IMR-90 (cell line): Measurements from ENCODE around the gene HNRNPR. TPM values are rescaled to one million over a fixed set of nuclear protein-coding genes. Genes with fewer than 3 reads are reported as not detected.

ENCODE experiments used
- ATAC-seq: fragments of 200-7000 bp; cut with Tn5 transposase; 2 replicates; pipeline ENCODE4 v1.9.1; 2020; ENCODE audit warnings: low read depth, mild to moderate bottlenecking, moderate library complexity
- BruUV-seq: library from RNA; stranded (reverse); fragments of 400-500 nt; replicated peaks from 2 replicates; lab custom pipeline; 2021; lab: Mats Ljungman, UMichigan
- CTCF ChIA-PET: fragments of 300-600 bp; formaldehyde crosslinking; extraction: SDS; loops from one replicate; lab custom pipeline; 2021; ENCODE audit warnings: antibody characterized with exemption; lab: Yijun Ruan, JAX
- POLR2A ChIA-PET: fragments of 300-600 bp; sonication (Branson Sonifier 250); formaldehyde crosslinking; loops from one replicate; lab custom pipeline; 2022; ENCODE audit warnings: antibody characterized with exemption; ENCODE audit not compliant: unreplicated experiment; lab: Charles Lee
- DNase-seq: peaks from one replicate; pipeline ENCODE4 v3.0.0; 2013
- H2AFZ ChIP-seq: replicated peaks from 2 replicates; pipeline ENCODE3; 2013; ENCODE audit warnings: low read length, mild to moderate bottlenecking; ENCODE audit not compliant: poor library complexity
- H2AK5ac ChIP-seq: 2 replicates; pipeline ENCODE4 v1.6.1; 2013; ENCODE audit warnings: low read depth, low read length, inconsistent platforms
- H2AK9ac ChIP-seq: replicated peaks from 2 replicates; pipeline ENCODE3; 2013; ENCODE audit warnings: mild to moderate bottlenecking, low read depth, low read length, moderate library complexity; ENCODE audit not compliant: poor library complexity
- H2BK120ac ChIP-seq: 2 replicates; pipeline ENCODE4 v1.6.1; 2013; ENCODE audit warnings: low read depth, low read length, inconsistent platforms
- H2BK15ac ChIP-seq: 3 replicates; pipeline ENCODE4 v1.6.1; 2013; ENCODE audit warnings: low read depth, low read length, inconsistent platforms
- H2BK20ac ChIP-seq: 2 replicates; pipeline ENCODE4 v1.6.1; 2013; ENCODE audit warnings: low read depth, mild to moderate bottlenecking, inconsistent platforms, low read length, moderate library complexity
- H2BK5ac ChIP-seq: 2 replicates; pipeline ENCODE4 v1.6.1; 2013; ENCODE audit warnings: mild to moderate bottlenecking, low read depth, low read length, inconsistent platforms; ENCODE audit not compliant: poor library complexity, severe bottlenecking
- H3K14ac ChIP-seq: replicated peaks from 2 replicates; pipeline ENCODE4 v1.6.1; 2013; ENCODE audit warnings: low read depth, low read length, inconsistent platforms
- H3K18ac ChIP-seq: 2 replicates; pipeline ENCODE4 v1.6.1; 2013; ENCODE audit warnings: low read depth, low read length, control low read depth
- H3K23ac ChIP-seq: 2 replicates; pipeline ENCODE4 v1.6.1; 2013; ENCODE audit warnings: low read depth, low read length, inconsistent platforms
- H3K27ac ChIP-seq: 2 replicates; pipeline ENCODE4 v1.5.1; 2013; ENCODE audit warnings: mild to moderate bottlenecking, control low read depth, low read length; ENCODE audit not compliant: insufficient read depth
- H3K27me3 ChIP-seq: 2 replicates; pipeline ENCODE4 v1.6.1; 2013; ENCODE audit warnings: low read length; ENCODE audit not compliant: control insufficient read depth, insufficient read depth
- H3K36me3 ChIP-seq: 2 replicates; pipeline ENCODE4 v1.6.1; 2013; ENCODE audit warnings: low read length, mixed read lengths; ENCODE audit not compliant: control insufficient read depth, insufficient read depth
- H3K4ac ChIP-seq: 2 replicates; pipeline ENCODE4 v1.6.1; 2013; ENCODE audit warnings: low read depth, low read length, inconsistent platforms
- H3K4me1 ChIP-seq: 2 replicates; pipeline ENCODE4 v1.6.1; 2013; ENCODE audit warnings: low read length, mixed read lengths; ENCODE audit not compliant: control insufficient read depth, insufficient read depth
- H3K4me2 ChIP-seq: 2 replicates; pipeline ENCODE4 v1.6.1; 2013; ENCODE audit warnings: low read depth, mild to moderate bottlenecking, control low read depth, low read length, moderate library complexity
- H3K4me3 ChIP-seq: 2 replicates; pipeline ENCODE4 v1.5.1; 2013; ENCODE audit warnings: low read depth, mild to moderate bottlenecking, control low read depth, low read length, moderate library complexity; ENCODE audit not compliant: insufficient read depth
- H3K56ac ChIP-seq: 2 replicates; pipeline ENCODE4 v1.6.1; 2013; ENCODE audit warnings: low read length, inconsistent platforms; ENCODE audit not compliant: insufficient read depth; ENCODE audit errors: extremely low read depth
- H3K79me1 ChIP-seq, 2 experiments: 2 replicates each; pipeline ENCODE4 v1.6.1; 2013; ENCODE audit warnings: low read length in 2 of 2, inconsistent platforms in 1 of 2, low read depth in 1 of 2
- H3K9ac ChIP-seq: 2 replicates; pipeline ENCODE4 v1.6.1; 2013; ENCODE audit warnings: low read depth, low read length, control low read depth
- H3K9me1 ChIP-seq: 2 replicates; pipeline ENCODE4 v1.6.1; 2013; ENCODE audit warnings: low read length, inconsistent platforms; ENCODE audit not compliant: insufficient read depth
- H3K9me3 ChIP-seq: 2 replicates; pipeline ENCODE4 v1.6.1; 2013; ENCODE audit warnings: low read length; ENCODE audit not compliant: control insufficient read depth, insufficient read depth
- H4K20me1 ChIP-seq: 2 replicates; pipeline ENCODE4 v1.6.1; 2013; ENCODE audit warnings: low read length, inconsistent platforms; ENCODE audit not compliant: insufficient read depth
- H4K5ac ChIP-seq: 2 replicates; pipeline ENCODE4 v1.6.1; 2013; ENCODE audit warnings: mild to moderate bottlenecking, low read depth, low read length, control low read depth
- H4K8ac ChIP-seq, 2 experiments: 2 replicates each; pipeline ENCODE4 v1.6.1; 2013; ENCODE audit warnings: low read depth in 2 of 2, low read length in 2 of 2, control low read depth in 1 of 2, inconsistent platforms in 1 of 2
- H4K91ac ChIP-seq: 2 replicates; pipeline ENCODE4 v1.6.1; 2013; ENCODE audit warnings: low read depth, low read length, inconsistent platforms; ENCODE audit not compliant: insufficient read depth
- BHLHE40 ChIP-seq: fragments of 150-350 bp; IDR thresholded peaks from 2 replicates; pipeline ENCODE4 v1.6.1; 2016; ENCODE audit warnings: mild to moderate bottlenecking, low read depth, low read length
- CEBPB ChIP-seq: IDR thresholded peaks from 2 replicates; pipeline ENCODE4 v1.6.1; 2012; ENCODE audit warnings: low read depth, low read length, improper control_type of control experiment
- CHD1 ChIP-seq: IDR thresholded peaks from 2 replicates; pipeline ENCODE4 v1.6.1; 2012; ENCODE audit warnings: low read depth, low read length, improper control_type of control experiment
- CTCF ChIP-seq: conservative IDR thresholded peaks from 2 replicates; pipeline ENCODE4 v1.5.1; 2012; ENCODE audit warnings: mild to moderate bottlenecking, low read depth, low read length, improper control_type of control experiment
- ELK1 ChIP-seq: fragments of 150-350 bp; IDR thresholded peaks from 2 replicates; pipeline ENCODE4 v1.6.1; 2016; ENCODE audit warnings: low read depth, mild to moderate bottlenecking, low read length, moderate library complexity, borderline replicate concordance
- FOS ChIP-seq: fragments of 150-350 bp; IDR thresholded peaks from 2 replicates; pipeline ENCODE4 v1.6.1; 2016; ENCODE audit warnings: low read depth, low read length
- MAFK ChIP-seq: IDR thresholded peaks from 2 replicates; pipeline ENCODE4 v1.6.1; 2012; ENCODE audit warnings: low read depth, low read length, improper control_type of control experiment
- MAZ ChIP-seq: IDR thresholded peaks from 2 replicates; pipeline ENCODE4 v1.6.1; 2012; ENCODE audit warnings: low read depth, mild to moderate bottlenecking, low read length, improper control_type of control experiment, moderate library complexity, borderline replicate concordance
- MXI1 ChIP-seq: IDR thresholded peaks from 2 replicates; pipeline ENCODE4 v1.6.1; 2012; ENCODE audit warnings: low read depth, mild to moderate bottlenecking, low read length, moderate library complexity, borderline replicate concordance
- NFE2L2 ChIP-seq: fragments of 150-350 bp; IDR thresholded peaks from 2 replicates; pipeline ENCODE4 v1.6.1; 2016; ENCODE audit warnings: low read depth, mild to moderate bottlenecking, low read length
- POLR2A ChIP-seq: IDR thresholded peaks from 2 replicates; pipeline ENCODE4 v1.6.1; 2012; ENCODE audit warnings: mild to moderate bottlenecking, low read depth, low read length
- RAD21 ChIP-seq: IDR thresholded peaks from 2 replicates; pipeline ENCODE4 v1.6.1; 2012; ENCODE audit warnings: low read length, improper control_type of control experiment
- RCOR1 ChIP-seq: IDR thresholded peaks from 2 replicates; pipeline ENCODE4 v1.6.1; 2012; ENCODE audit warnings: mild to moderate bottlenecking, low read length, improper control_type of control experiment; ENCODE audit not compliant: insufficient replicate concordance
- RFX5 ChIP-seq: IDR thresholded peaks from 2 replicates; pipeline ENCODE4 v1.8.0; 2012; ENCODE audit warnings: low read depth, mild to moderate bottlenecking, low read length, moderate library complexity
- SMC3 ChIP-seq: fragments of 150-350 bp; IDR thresholded peaks from 2 replicates; pipeline ENCODE4 v1.6.1; 2016; ENCODE audit warnings: low read depth, mild to moderate bottlenecking, antibody characterized with exemption, low read length, moderate library complexity
- USF2 ChIP-seq: fragments of 150-350 bp; IDR thresholded peaks from 2 replicates; pipeline ENCODE4 v1.6.1; 2017; ENCODE audit warnings: mild to moderate bottlenecking, antibody characterized with exemption, low read length, low read depth
- WGBS, 2 experiments: methylation state at CpG; one replicate each; pipeline versions ENCODE4 v1.1.5 to v1.1.7; 2013; ENCODE audit warnings: missing lambda C conversion rate in 2 of 2; ENCODE audit not compliant: insufficient read length in 1 of 2; ENCODE audit errors: extremely low coverage in 2 of 2; 5-methylcytosine and 5-hydroxymethylcytosine counted together
- dilution Hi-C: fragments of 300-500 bp; cut with HindIII; formaldehyde crosslinking; loops from one replicate; pipeline ENCODE4 v1.14.3; 2018; ENCODE audit warnings: low sequenced_read_pairs; ENCODE audit not compliant: unreplicated experiment
- in situ Hi-C: fragments of 300-500 bp; cut with MboI; formaldehyde crosslinking; loops from 3 replicates; pipeline ENCODE4 v1.14.3; 2019; ENCODE audit warnings: low sequenced_read_pairs, inconsistent platforms, mixed read lengths
- intact Hi-C: fragments of 100-400 bp; cut with micrococcal nuclease; formaldehyde crosslinking; loops from 2 replicates; pipeline ENCODE4 v1.10.0; 2022
- polyA plus RNA-seq, 3 experiments: library from polyadenylated mRNA; depleted of rRNA; stranded (reverse); fragments of >200 nt; gene quantifications; 2 replicates each; pipeline ENCODE4 v1.2.3, GENCODE V29; 2012; ENCODE audit warnings: low replicate concordance in 1 of 3
- total RNA-seq: library from RNA; depleted of rRNA; stranded (reverse); fragments of >200 nt; gene quantifications from 2 replicates; pipeline ENCODE4 v1.2.3, GENCODE V29; 2012

Gene HNRNPR
- total and polyA plus RNA-seq, 2 of the 4 experiments (the other 2 are of a cell fraction) = 99.7 to 111 TPM

- no peak overlapping the region for H4K8ac ChIP-seq
- ATAC-seq = no peak
- H3K9me3 ChIP-seq = no peaks in the 10 kb centered on the region
- no peak overlapping the region for H3K56ac ChIP-seq
- CTCF ChIA-PET = interaction anchor here (0.6 kb wide), 1 partner anchor 119 kb away, joined by 3 read pairs; no protein-coding TSS in a partner anchor
- H2AK9ac ChIP-seq = no peak overlapping the region
- no peaks in the 10 kb centered on the region; the same call in 1 of the 2 replicates for H3K9me1 ChIP-seq
- dilution Hi-C loops (no loop called here), intact Hi-C loops (no loop called here), in situ Hi-C loops (no loop called here)
- H3K27ac ChIP-seq = no peak overlapping the region
- no peak overlapping the region for H3K4ac ChIP-seq
- H3K23ac ChIP-seq = no peak overlapping the region
- H2BK120ac ChIP-seq = no peak overlapping the region
- no peak overlapping the region for H4K5ac ChIP-seq
- no peak overlapping the region for H3K18ac ChIP-seq
- no peak overlapping the region for H2BK20ac ChIP-seq
- no peak overlapping the region for H3K9ac ChIP-seq
- POLR2A ChIA-PET = no interaction called here
- no peak overlapping the region for H2AFZ ChIP-seq
- peaks cover 51% of the 10 kb centered on the region for H4K20me1 ChIP-seq
- no peak overlapping the region for H3K14ac ChIP-seq
- H3K27me3 ChIP-seq = no peaks in the 10 kb centered on the region
- no peak overlapping the region for H3K4me3 ChIP-seq
- BruUV-seq = no TSS peak
- no peak overlapping the region for H2AK5ac ChIP-seq
- DNase-seq = no peak
- H3K79me1 ChIP-seq = peaks cover 21 to 65% of the 10 kb centered on the region in 2 experiments
- no peak overlapping the region for H4K91ac ChIP-seq
- H3K4me2 ChIP-seq = no peak overlapping the region
- WGBS, 2 experiments = 100% methylated on average over 1 of the region's 2 CpGs; no CpG with 5 or more reads in 1 of the 2 experiments
- peaks cover 2% of the 10 kb centered on the region; the same call in 1 of the 2 replicates for H3K4me1 ChIP-seq
- no peak overlapping the region for H2BK15ac ChIP-seq
- no peak for TF ChIP-seq RFX5
- no peak for TF ChIP-seq MAFK
- TF ChIP-seq CTCF = no peak
- no peak for TF ChIP-seq CHD1
- no peak for TF ChIP-seq BHLHE40
- no peak for TF ChIP-seq SMC3
- TF ChIP-seq POLR2A = no peak
- TF ChIP-seq RCOR1 = no peak
- TF ChIP-seq FOS = no peak
- TF ChIP-seq ELK1 = no peak
- TF ChIP-seq CEBPB = no peak
- no peak for TF ChIP-seq RAD21
- no peak for TF ChIP-seq MAZ
- no peak for TF ChIP-seq NFE2L2
- no peak for TF ChIP-seq MXI1
- TF ChIP-seq USF2 = no peak
- peaks cover 40% of the 10 kb centered on the region for H3K36me3 ChIP-seq
- H2BK5ac ChIP-seq = no peak overlapping the region
Observed at GRCh38 chr1:23325393-23325792, 18.7 kb downstream of the HNRNPR start.
